HepG2 (cell line): ENCODE measurements around the gene PPP4C. TPM values are rescaled to one million over a fixed set of nuclear protein-coding genes. Genes with fewer than 3 reads are reported as not detected.

ENCODE experiments used
- CREBL2 ChIP-seq: sonication (generic); formaldehyde crosslinking; IDR thresholded peaks from 2 replicates; pipeline ENCODE4 v1.8.1; 2023; ENCODE audit warnings: missing genetic modification reagents, mild to moderate bottlenecking, borderline replicate concordance
- NAIF1 ChIP-seq: sonication (generic); formaldehyde crosslinking; IDR thresholded peaks from 2 replicates; pipeline ENCODE4 v1.5.0; 2020; ENCODE audit warnings: mild to moderate bottlenecking, missing genetic modification reagents, borderline replicate concordance
- RFX3 ChIP-seq: IDR thresholded peaks from 2 replicates; pipeline ENCODE4 v1.6.1; 2016; ENCODE audit warnings: missing biosample characterization, missing genetic modification reagents
- SMAD3 ChIP-seq: sonication (generic); formaldehyde crosslinking; IDR thresholded peaks from 2 replicates; pipeline ENCODE4 v1.4.0; 2020; ENCODE audit warnings: missing genetic modification reagents
- ZBTB4 ChIP-seq: sonication (generic); formaldehyde crosslinking; IDR thresholded peaks from 2 replicates; pipeline ENCODE4 v1.4.0; 2020; ENCODE audit warnings: missing genetic modification reagents, mild to moderate bottlenecking, borderline replicate concordance
- ZNF782 ChIP-seq: sonication (generic); formaldehyde crosslinking; IDR thresholded peaks from 2 replicates; pipeline ENCODE4 v1.4.0; 2020; ENCODE audit warnings: missing genetic modification reagents, mild to moderate bottlenecking, borderline replicate concordance
- polyA plus RNA-seq, 8 experiments: library from polyadenylated mRNA; depleted of rRNA in 3 of 8; stranded (reverse) in 7 of 8; unstranded in 1 of 8; fragments of >200 nt; fragmentation: Illumina TruSeq in 4 of 8; extraction: Trizol in 4 of 8; gene quantifications; 2 replicates each; pipeline versions ENCODE4 v1.2.1 to v1.2.3, GENCODE V29; 2011 to 2016; ENCODE audit warnings: low read depth in 4 of 8, missing spikeins in 1 of 8, mixed read lengths in 1 of 8; ENCODE audit not compliant: insufficient read depth in 1 of 8
- total RNA-seq, 5 experiments: library from RNA; depleted of rRNA; stranded (reverse); fragments of >200 nt; fragmentation: Illumina TruSeq; extraction: Trizol; gene quantifications; 2 replicates each; pipeline ENCODE4 v1.2.3, GENCODE V29; 2016; ENCODE audit warnings: low read depth in 1 of 5
- TF ChIP-seq, protein P1 (sequence below): sonication (generic); formaldehyde crosslinking; IDR thresholded peaks from 2 replicates; pipeline ENCODE4 v1.4.0; 2020; ENCODE audit warnings: mild to moderate bottlenecking, missing genetic modification reagents
- TF ChIP-seq, protein P2 (sequence below): sonication (generic); formaldehyde crosslinking; IDR thresholded peaks from 2 replicates; pipeline ENCODE4 v1.4.0; 2020; ENCODE audit warnings: missing genetic modification reagents
- TF ChIP-seq, protein P3 (sequence below): sonication (generic); formaldehyde crosslinking; IDR thresholded peaks from 2 replicates; pipeline ENCODE4 v1.4.0; 2020; ENCODE audit warnings: mild to moderate bottlenecking, missing genetic modification reagents, borderline replicate concordance

Gene PPP4C
- total and polyA plus RNA-seq, 2 of the 13 experiments (the other 11 are each of a cell fraction or from before 2014, with no cell fraction given) = 176 to 220 TPM

GRCh38 chr16:30096105-30096861 lies 20.5 kb downstream of the PPP4C start, which contains the start of gene YPEL3 (continued):
- TF ChIP-seq, protein P1, sequence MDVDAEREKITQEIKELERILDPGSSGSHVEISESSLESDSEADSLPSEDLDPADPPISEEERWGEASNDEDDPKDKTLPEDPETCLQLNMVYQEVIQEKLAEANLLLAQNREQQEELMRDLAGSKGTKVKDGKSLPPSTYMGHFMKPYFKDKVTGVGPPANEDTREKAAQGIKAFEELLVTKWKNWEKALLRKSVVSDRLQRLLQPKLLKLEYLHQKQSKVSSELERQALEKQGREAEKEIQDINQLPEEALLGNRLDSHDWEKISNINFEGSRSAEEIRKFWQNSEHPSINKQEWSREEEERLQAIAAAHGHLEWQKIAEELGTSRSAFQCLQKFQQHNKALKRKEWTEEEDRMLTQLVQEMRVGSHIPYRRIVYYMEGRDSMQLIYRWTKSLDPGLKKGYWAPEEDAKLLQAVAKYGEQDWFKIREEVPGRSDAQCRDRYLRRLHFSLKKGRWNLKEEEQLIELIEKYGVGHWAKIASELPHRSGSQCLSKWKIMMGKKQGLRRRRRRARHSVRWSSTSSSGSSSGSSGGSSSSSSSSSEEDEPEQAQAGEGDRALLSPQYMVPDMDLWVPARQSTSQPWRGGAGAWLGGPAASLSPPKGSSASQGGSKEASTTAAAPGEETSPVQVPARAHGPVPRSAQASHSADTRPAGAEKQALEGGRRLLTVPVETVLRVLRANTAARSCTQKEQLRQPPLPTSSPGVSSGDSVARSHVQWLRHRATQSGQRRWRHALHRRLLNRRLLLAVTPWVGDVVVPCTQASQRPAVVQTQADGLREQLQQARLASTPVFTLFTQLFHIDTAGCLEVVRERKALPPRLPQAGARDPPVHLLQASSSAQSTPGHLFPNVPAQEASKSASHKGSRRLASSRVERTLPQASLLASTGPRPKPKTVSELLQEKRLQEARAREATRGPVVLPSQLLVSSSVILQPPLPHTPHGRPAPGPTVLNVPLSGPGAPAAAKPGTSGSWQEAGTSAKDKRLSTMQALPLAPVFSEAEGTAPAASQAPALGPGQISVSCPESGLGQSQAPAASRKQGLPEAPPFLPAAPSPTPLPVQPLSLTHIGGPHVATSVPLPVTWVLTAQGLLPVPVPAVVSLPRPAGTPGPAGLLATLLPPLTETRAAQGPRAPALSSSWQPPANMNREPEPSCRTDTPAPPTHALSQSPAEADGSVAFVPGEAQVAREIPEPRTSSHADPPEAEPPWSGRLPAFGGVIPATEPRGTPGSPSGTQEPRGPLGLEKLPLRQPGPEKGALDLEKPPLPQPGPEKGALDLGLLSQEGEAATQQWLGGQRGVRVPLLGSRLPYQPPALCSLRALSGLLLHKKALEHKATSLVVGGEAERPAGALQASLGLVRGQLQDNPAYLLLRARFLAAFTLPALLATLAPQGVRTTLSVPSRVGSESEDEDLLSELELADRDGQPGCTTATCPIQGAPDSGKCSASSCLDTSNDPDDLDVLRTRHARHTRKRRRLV (CRISPR knock-in tag) = peak; percentile 40
- TF ChIP-seq, protein P2, sequence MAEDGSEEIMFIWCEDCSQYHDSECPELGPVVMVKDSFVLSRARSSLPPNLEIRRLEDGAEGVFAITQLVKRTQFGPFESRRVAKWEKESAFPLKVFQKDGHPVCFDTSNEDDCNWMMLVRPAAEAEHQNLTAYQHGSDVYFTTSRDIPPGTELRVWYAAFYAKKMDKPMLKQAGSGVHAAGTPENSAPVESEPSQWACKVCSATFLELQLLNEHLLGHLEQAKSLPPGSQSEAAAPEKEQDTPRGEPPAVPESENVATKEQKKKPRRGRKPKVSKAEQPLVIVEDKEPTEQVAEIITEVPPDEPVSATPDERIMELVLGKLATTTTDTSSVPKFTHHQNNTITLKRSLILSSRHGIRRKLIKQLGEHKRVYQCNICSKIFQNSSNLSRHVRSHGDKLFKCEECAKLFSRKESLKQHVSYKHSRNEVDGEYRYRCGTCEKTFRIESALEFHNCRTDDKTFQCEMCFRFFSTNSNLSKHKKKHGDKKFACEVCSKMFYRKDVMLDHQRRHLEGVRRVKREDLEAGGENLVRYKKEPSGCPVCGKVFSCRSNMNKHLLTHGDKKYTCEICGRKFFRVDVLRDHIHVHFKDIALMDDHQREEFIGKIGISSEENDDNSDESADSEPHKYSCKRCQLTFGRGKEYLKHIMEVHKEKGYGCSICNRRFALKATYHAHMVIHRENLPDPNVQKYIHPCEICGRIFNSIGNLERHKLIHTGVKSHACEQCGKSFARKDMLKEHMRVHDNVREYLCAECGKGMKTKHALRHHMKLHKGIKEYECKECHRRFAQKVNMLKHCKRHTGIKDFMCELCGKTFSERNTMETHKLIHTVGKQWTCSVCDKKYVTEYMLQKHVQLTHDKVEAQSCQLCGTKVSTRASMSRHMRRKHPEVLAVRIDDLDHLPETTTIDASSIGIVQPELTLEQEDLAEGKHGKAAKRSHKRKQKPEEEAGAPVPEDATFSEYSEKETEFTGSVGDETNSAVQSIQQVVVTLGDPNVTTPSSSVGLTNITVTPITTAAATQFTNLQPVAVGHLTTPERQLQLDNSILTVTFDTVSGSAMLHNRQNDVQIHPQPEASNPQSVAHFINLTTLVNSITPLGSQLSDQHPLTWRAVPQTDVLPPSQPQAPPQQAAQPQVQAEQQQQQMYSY (CRISPR knock-in tag) = no peak
- TF ChIP-seq CREBL2 (CRISPR knock-in tag) = no peak; the same call in 1 of the 2 replicates
- no peak for TF ChIP-seq NAIF1
- peak; percentile 98 for TF ChIP-seq ZBTB4 (CRISPR knock-in tag)
- TF ChIP-seq ZNF782 (CRISPR knock-in tag) = peak; percentile 75; the same call in 1 of the 2 replicates
- no peak for TF ChIP-seq RFX3
- no peak for TF ChIP-seq SMAD3
- TF ChIP-seq, protein P3, sequence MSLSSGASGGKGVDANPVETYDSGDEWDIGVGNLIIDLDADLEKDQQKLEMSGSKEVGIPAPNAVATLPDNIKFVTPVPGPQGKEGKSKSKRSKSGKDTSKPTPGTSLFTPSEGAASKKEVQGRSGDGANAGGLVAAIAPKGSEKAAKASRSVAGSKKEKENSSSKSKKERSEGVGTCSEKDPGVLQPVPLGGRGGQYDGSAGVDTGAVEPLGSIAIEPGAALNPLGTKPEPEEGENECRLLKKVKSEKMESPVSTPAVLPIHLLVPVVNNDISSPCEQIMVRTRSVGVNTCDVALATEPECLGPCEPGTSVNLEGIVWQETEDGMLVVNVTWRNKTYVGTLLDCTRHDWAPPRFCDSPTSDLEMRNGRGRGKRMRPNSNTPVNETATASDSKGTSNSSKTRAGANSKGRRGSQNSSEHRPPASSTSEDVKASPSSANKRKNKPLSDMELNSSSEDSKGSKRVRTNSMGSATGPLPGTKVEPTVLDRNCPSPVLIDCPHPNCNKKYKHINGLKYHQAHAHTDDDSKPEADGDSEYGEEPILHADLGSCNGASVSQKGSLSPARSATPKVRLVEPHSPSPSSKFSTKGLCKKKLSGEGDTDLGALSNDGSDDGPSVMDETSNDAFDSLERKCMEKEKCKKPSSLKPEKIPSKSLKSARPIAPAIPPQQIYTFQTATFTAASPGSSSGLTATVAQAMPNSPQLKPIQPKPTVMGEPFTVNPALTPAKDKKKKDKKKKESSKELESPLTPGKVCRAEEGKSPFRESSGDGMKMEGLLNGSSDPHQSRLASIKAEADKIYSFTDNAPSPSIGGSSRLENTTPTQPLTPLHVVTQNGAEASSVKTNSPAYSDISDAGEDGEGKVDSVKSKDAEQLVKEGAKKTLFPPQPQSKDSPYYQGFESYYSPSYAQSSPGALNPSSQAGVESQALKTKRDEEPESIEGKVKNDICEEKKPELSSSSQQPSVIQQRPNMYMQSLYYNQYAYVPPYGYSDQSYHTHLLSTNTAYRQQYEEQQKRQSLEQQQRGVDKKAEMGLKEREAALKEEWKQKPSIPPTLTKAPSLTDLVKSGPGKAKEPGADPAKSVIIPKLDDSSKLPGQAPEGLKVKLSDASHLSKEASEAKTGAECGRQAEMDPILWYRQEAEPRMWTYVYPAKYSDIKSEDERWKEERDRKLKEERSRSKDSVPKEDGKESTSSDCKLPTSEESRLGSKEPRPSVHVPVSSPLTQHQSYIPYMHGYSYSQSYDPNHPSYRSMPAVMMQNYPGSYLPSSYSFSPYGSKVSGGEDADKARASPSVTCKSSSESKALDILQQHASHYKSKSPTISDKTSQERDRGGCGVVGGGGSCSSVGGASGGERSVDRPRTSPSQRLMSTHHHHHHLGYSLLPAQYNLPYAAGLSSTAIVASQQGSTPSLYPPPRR (CRISPR knock-in tag) = 0 out of 2 replicates have a peak, but pooled peaks have one; percentile 53
